HepG2 (cell line): ENCODE results near the gene ETS2. TPM values are rescaled to one million over a fixed set of nuclear protein-coding genes. Genes with fewer than 3 reads are reported as not detected.

Source experiments
- AFF4 ChIP-seq: sonication (generic); formaldehyde crosslinking; IDR thresholded peaks from 2 replicates; pipeline ENCODE4 v1.4.0; 2020; ENCODE audit warnings: missing genetic modification reagents
- FIP1L1 ChIP-seq: fragments of 200-400 bp; formaldehyde crosslinking; IDR thresholded peaks from 2 replicates; pipeline ENCODE4 v1.6.1; 2018; ENCODE audit warnings: low read depth, mild to moderate bottlenecking, low read length, moderate library complexity, borderline replicate concordance; ENCODE audit not compliant: insufficient read depth
- GATA4 ChIP-seq: sonication (generic); IDR thresholded peaks from 2 replicates; pipeline ENCODE4 v1.6.1; 2016; ENCODE audit warnings: antibody characterized with exemption, low read depth, borderline replicate concordance
- GATAD1 ChIP-seq: IDR thresholded peaks from 2 replicates; pipeline ENCODE4 v1.6.1; 2016; ENCODE audit warnings: missing genetic modification reagents, missing compliant biosample characterization
- ISX ChIP-seq: sonication (generic); formaldehyde crosslinking; conservative IDR thresholded peaks from 2 replicates; pipeline ENCODE4 v1.5.0; 2020; ENCODE audit warnings: missing genetic modification reagents
- MIER2 ChIP-seq: IDR thresholded peaks from 2 replicates; pipeline ENCODE4 v1.6.1; 2016; ENCODE audit warnings: missing biosample characterization, missing genetic modification reagents
- NR2F1 ChIP-seq, 2 experiments: fragments of 450-650 bp in 1 of 2; formaldehyde crosslinking in 1 of 2; IDR thresholded peaks; 2 replicates each; pipeline versions ENCODE4 v1.5.0 to v1.6.1; 2016 to 2020; ENCODE audit warnings: mild to moderate bottlenecking in 1 of 2, missing compliant biosample characterization in 1 of 2, missing genetic modification reagents in 1 of 2, moderate library complexity in 1 of 2
- RORA ChIP-seq: sonication (generic); formaldehyde crosslinking; IDR thresholded peaks from 2 replicates; pipeline ENCODE4 v1.5.0; 2020; ENCODE audit warnings: mild to moderate bottlenecking, missing genetic modification reagents, moderate library complexity
- RXRA ChIP-seq: sonication (generic); formaldehyde crosslinking; IDR thresholded peaks from 2 replicates; pipeline ENCODE4 v1.5.1; 2020; ENCODE audit warnings: missing genetic modification reagents
- SIN3A ChIP-seq: IDR thresholded peaks from 2 replicates; pipeline ENCODE4 v1.6.1; 2011; ENCODE audit warnings: low read depth, mild to moderate bottlenecking, control low read depth, low read length, borderline replicate concordance
- STAG1 ChIP-seq: sonication (generic); formaldehyde crosslinking; IDR thresholded peaks from 2 replicates; pipeline ENCODE4 v1.4.0; 2020; ENCODE audit warnings: missing genetic modification reagents
- TBP ChIP-seq: sonication (generic); formaldehyde crosslinking; IDR thresholded peaks from 2 replicates; pipeline ENCODE4 v1.5.0; 2020; ENCODE audit warnings: missing genetic modification reagents
- TBX2 ChIP-seq: sonication (generic); formaldehyde crosslinking; IDR thresholded peaks from 2 replicates; pipeline ENCODE4 v1.5.0; 2020; ENCODE audit warnings: missing genetic modification reagents, mild to moderate bottlenecking, borderline replicate concordance
- TFAP4 ChIP-seq: sonication (generic); IDR thresholded peaks from 2 replicates; pipeline ENCODE4 v1.6.1; 2016; ENCODE audit warnings: low read depth, borderline replicate concordance
- TRIM24 ChIP-seq: sonication (generic); formaldehyde crosslinking; IDR thresholded peaks from 2 replicates; pipeline ENCODE4 v1.8.0; 2022; ENCODE audit warnings: mild to moderate bottlenecking, missing genetic modification reagents
- ZFP36L1 ChIP-seq: sonication (generic); formaldehyde crosslinking; IDR thresholded peaks from 2 replicates; pipeline ENCODE4 v1.8.0; 2022; ENCODE audit warnings: mild to moderate bottlenecking, missing genetic modification reagents, moderate library complexity
- ZNF605 ChIP-seq: sonication (generic); formaldehyde crosslinking; IDR thresholded peaks from 2 replicates; pipeline ENCODE4 v1.8.0; 2022; ENCODE audit warnings: mild to moderate bottlenecking, missing genetic modification reagents
- ZNF629 ChIP-seq: sonication (generic); formaldehyde crosslinking; conservative IDR thresholded peaks from 2 replicates; pipeline ENCODE4 v1.5.0; 2020; ENCODE audit warnings: missing genetic modification reagents
- ZSCAN9 ChIP-seq: IDR thresholded peaks from 2 replicates; pipeline ENCODE4 v1.6.1; 2016; ENCODE audit warnings: borderline replicate concordance
- polyA plus RNA-seq, 8 experiments: library from polyadenylated mRNA; depleted of rRNA in 3 of 8; stranded (reverse) in 7 of 8; unstranded in 1 of 8; fragments of >200 nt; fragmentation: Illumina TruSeq in 4 of 8; extraction: Trizol in 4 of 8; gene quantifications; 2 replicates each; pipeline versions ENCODE4 v1.2.1 to v1.2.3, GENCODE V29; 2011 to 2016; ENCODE audit warnings: low read depth in 4 of 8, missing spikeins in 1 of 8, mixed read lengths in 1 of 8; ENCODE audit not compliant: insufficient read depth in 1 of 8
- total RNA-seq, 5 experiments: library from RNA; depleted of rRNA; stranded (reverse); fragments of >200 nt; fragmentation: Illumina TruSeq; extraction: Trizol; gene quantifications; 2 replicates each; pipeline ENCODE4 v1.2.3, GENCODE V29; 2016; ENCODE audit warnings: low read depth in 1 of 5
- TF ChIP-seq, protein P1 (sequence below): sonication (generic); formaldehyde crosslinking; IDR thresholded peaks from 2 replicates; pipeline ENCODE4 v1.5.0; 2020; ENCODE audit warnings: mild to moderate bottlenecking, missing genetic modification reagents, borderline replicate concordance

ETS2 gene
- total and polyA plus RNA-seq, 2 of the 13 experiments (the other 11 are each of a cell fraction or from before 2014, with no cell fraction given), result 24.6 to 64.4 TPM

DNA sequence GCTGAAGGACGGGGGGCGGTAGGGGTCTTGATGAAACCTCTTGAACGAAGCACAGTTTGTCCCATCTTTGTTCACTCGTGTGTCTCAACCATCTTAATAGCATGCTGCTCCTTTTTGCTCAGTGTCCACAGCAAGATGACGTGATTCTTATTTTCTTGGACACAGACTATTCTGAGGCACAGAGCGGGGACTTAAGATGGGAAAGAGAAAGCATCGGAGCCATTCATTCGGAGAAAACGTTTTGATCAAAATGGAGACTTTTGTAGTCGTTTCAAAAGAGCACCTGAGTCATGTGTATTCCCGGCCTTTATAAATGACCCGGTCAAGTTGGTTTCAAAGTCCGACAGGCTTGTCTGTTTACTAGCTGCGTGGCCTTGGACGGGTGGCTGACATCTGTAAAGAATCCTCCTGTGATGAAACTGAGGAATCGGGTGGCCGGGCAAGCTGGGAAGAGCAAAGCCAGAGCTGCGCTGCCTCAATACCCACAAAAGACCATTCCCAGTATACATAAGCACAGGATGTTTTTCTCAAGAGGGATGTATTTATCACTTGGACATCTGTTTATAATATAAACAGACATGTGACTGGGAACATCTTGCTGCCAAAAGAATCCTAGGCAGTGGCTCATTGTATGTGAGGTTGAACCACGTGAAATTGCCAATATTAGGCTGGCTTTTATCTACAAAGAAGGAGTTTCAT lies 18.5 kb downstream of the ETS2 start (continued):
- TF ChIP-seq AFF4 (CRISPR knock-in tag), result 0 out of 2 replicates have a peak, but pooled peaks have one; percentile 38
- TF ChIP-seq SIN3A, result no peak
- TF ChIP-seq MIER2 (CRISPR knock-in tag), result no peak
- TF ChIP-seq GATA4, result peak; percentile 71; the same call in 1 of the 2 replicates
- TF ChIP-seq STAG1 (CRISPR knock-in tag), result peak; percentile 34
- TF ChIP-seq TBX2, result peak; percentile 63; the same call in 1 of the 2 replicates
- TF ChIP-seq RXRA (CRISPR knock-in tag), result peak; percentile 96
- no peak for TF ChIP-seq FIP1L1
- no peak; the same call in 1 of the 2 replicates for TF ChIP-seq ZFP36L1
- peak; percentile 33 to 91; a peak in 3 of 4 replicates for TF ChIP-seq NR2F1 (CRISPR knock-in tag; IDR thresholded peaks at IDR 0.05)
- TF ChIP-seq ZNF629 (CRISPR knock-in tag), result 0 out of 2 replicates have a peak, but pooled peaks have one; percentile 30
- 0 out of 2 replicates have a peak, but pooled peaks have one; percentile 24 for TF ChIP-seq GATAD1 (CRISPR knock-in tag)
- TF ChIP-seq, protein P1, sequence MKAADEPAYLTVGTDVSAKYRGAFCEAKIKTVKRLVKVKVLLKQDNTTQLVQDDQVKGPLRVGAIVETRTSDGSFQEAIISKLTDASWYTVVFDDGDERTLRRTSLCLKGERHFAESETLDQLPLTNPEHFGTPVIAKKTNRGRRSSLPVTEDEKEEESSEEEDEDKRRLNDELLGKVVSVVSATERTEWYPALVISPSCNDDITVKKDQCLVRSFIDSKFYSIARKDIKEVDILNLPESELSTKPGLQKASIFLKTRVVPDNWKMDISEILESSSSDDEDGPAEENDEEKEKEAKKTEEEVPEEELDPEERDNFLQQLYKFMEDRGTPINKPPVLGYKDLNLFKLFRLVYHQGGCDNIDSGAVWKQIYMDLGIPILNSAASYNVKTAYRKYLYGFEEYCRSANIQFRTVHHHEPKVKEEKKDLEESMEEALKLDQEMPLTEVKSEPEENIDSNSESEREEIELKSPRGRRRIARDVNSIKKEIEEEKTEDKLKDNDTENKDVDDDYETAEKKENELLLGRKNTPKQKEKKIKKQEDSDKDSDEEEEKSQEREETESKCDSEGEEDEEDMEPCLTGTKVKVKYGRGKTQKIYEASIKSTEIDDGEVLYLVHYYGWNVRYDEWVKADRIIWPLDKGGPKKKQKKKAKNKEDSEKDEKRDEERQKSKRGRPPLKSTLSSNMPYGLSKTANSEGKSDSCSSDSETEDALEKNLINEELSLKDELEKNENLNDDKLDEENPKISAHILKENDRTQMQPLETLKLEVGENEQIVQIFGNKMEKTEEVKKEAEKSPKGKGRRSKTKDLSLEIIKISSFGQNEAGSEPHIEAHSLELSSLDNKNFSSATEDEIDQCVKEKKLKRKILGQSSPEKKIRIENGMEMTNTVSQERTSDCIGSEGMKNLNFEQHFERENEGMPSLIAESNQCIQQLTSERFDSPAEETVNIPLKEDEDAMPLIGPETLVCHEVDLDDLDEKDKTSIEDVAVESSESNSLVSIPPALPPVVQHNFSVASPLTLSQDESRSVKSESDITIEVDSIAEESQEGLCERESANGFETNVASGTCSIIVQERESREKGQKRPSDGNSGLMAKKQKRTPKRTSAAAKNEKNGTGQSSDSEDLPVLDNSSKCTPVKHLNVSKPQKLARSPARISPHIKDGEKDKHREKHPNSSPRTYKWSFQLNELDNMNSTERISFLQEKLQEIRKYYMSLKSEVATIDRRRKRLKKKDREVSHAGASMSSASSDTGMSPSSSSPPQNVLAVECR, result peak; percentile 56; the same call in 1 of the 2 replicates
- no peak for TF ChIP-seq RORA (CRISPR knock-in tag)
- peak; percentile 72; the same call in 1 of the 2 replicates for TF ChIP-seq ZNF605 (CRISPR knock-in tag)
- TF ChIP-seq TRIM24, result peak; percentile 71; the same call in 1 of the 2 replicates
- peak; percentile 61; the same call in 1 of the 2 replicates for TF ChIP-seq TFAP4
- TF ChIP-seq ISX (CRISPR knock-in tag), result no peak
- 0 out of 2 replicates have a peak, but pooled peaks have one; percentile 45 for TF ChIP-seq TBP (CRISPR knock-in tag)
- peak; percentile 72; the same call in 1 of the 2 replicates for TF ChIP-seq ZSCAN9 (CRISPR knock-in tag)
